HEK293T (cell line): ENCODE results near the gene MCL1.

Experiments used
- ARNT ChIP-seq: fragments of 450-650 bp; IDR thresholded peaks from 2 replicates; pipeline ENCODE4 v1.6.1; 2017; ENCODE audit warnings: mild to moderate bottlenecking
- BHLHE40 ChIP-seq: fragments of 450-650 bp; IDR thresholded peaks from 2 replicates; pipeline ENCODE4 v1.6.1; 2016; ENCODE audit warnings: mild to moderate bottlenecking, moderate library complexity, borderline replicate concordance
- ELF4 ChIP-seq: fragments of 450-650 bp; IDR thresholded peaks from 2 replicates; pipeline ENCODE4 v1.6.1; 2017; ENCODE audit warnings: antibody characterized with exemption
- FOXA1 ChIP-seq: fragments of 450-650 bp; IDR thresholded peaks from 2 replicates; pipeline ENCODE4 v1.6.1; 2016; ENCODE audit warnings: mild to moderate bottlenecking
- FOXM1 ChIP-seq: fragments of 450-650 bp; IDR thresholded peaks from 2 replicates; pipeline ENCODE4 v1.6.1; 2017; ENCODE audit warnings: mild to moderate bottlenecking, borderline replicate concordance
- SP1 ChIP-seq: fragments of 450-650 bp; IDR thresholded peaks from 2 replicates; pipeline ENCODE4 v1.6.1; 2017
- TARDBP ChIP-seq: fragments of 450-650 bp; IDR thresholded peaks from 2 replicates; pipeline ENCODE4 v1.6.1; 2016

- TF ChIP-seq SP1 (no peak), FOXA1 (no peak), FOXM1 (no peak), ELF4 (no peak), BHLHE40 (no peak), ARNT (no peak), TARDBP (no peak)
These were observed 54.1 kb downstream of the MCL1 start for GRCh38 chr1:150525348-150525747.
